Activated CD4-positive, alpha-beta T cell treated with anti-CD3 and anti-CD28 coated beads, Interleukin-2, amount 50 U/mL, for 48 hours (primary cell): ENCODE data around the gene FALEC.
"Not testable (repeated sequence)": the region's sequence is repeated elsewhere in the genome, so short reads cannot be mapped to it uniquely, and the experiment has no call there.

ENCODE experiments used
- DNase-seq, 2 experiments: peaks; one replicate each; pipeline ENCODE4 v3.0.0-alpha.2; 2020

FALEC gene

DNA sequence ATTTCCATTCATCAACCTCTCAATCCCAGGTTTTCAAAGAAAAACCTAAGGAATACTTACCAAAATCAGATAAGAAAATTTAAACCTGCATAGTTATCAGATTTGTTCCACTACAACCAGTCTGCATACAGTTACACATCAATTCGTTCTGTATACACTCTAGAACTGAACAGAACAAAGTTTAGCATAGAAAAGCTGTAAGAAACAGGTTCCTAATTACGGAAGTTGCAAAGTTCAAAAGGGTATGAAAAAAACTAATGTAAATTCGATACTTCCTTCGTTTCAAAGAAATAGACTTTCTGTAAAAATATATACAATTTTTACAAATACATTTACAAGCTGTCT, 60.8 kb downstream of the FALEC start:
- DNase-seq = no peak

- DNase-seq = no peak
These were observed 61.4 kb downstream of the FALEC start for GRCh38 chr1:150576794-150577556.

DNA sequence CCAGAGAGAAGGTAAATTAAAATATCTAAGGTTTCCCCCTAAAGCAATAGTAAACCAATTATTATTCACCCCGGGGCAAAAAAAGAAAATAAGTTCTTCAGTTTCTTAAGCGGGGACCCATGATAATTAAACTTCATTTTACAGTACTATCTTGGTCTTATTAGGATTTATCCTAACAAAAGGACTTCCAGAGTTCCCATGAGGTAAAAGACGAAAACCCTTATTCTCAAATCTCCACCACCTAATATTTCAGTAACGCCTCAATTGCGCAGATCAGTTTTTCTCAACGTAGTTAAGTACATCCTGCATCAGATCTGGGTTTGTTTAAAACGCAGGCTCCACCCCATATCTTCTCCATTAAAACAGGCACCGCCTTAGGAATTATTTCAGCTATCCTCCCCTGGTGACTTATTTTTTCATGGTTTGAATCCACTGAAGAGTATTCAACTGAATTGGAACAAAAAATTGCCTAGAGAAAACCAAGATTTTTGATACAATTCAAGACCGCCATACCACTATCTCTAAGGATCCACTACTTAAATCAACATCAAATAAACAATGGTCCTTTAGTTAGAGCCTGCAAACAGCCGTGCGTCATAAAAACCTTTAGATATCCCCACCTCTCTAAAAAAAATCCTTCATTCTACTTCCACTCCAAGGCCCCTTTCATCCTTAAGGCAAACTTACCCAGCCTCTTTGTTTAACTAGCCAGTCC, 62.2 kb downstream of the FALEC start:
- DNase-seq = no peak

DNA sequence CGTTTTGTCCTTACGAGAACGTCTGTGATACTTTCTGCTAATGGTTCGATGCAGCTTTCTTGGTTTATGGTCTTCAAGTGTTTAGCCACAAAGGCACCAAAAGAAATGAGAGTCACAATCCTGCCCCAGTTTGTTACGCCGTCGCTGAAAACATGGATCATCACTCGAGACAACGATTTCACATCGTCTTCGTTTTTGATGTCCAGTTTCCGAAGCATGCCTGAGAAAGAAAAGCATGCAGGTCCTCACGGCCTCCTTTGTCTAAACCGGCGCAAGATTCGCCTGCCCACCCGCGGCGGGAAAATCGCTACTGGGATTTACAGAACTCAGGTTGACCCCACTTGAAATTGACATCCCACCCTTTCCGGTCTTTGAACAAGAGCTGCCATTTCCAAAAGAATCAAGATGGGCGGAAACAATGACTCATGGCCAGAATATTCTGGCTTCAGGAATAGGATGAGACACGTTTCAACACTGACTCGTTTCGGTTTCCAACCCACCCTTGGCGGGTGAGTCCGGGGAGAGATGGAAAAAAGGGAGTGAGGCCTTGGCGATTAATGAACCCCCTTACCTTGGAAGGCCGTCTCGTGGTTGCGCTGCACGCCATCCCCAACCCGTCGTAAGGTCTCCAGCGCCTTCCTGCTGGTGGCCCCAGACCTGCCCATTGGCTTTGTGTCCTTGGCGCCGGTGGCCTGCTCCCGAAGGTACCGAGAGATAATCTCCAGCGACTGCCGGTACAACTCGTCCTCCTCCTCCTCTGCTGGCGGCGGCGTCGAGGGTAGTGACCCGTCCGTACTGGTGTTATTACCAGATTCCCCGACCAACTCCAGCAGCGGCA, 62.9 kb downstream of the FALEC start:
- DNase-seq = peak; percentile 56 to 71

- peak; percentile 84 to 87 for DNase-seq
These were observed 63.8 kb downstream of the FALEC start, which contains the start of gene MCL1 for GRCh38 chr1:150579110-150579944. Gene MCL1, minus strand, starts transcription at chr1:150579610. Its CDS starts 80 bp downstream, at chr1:150579530.

DNA sequence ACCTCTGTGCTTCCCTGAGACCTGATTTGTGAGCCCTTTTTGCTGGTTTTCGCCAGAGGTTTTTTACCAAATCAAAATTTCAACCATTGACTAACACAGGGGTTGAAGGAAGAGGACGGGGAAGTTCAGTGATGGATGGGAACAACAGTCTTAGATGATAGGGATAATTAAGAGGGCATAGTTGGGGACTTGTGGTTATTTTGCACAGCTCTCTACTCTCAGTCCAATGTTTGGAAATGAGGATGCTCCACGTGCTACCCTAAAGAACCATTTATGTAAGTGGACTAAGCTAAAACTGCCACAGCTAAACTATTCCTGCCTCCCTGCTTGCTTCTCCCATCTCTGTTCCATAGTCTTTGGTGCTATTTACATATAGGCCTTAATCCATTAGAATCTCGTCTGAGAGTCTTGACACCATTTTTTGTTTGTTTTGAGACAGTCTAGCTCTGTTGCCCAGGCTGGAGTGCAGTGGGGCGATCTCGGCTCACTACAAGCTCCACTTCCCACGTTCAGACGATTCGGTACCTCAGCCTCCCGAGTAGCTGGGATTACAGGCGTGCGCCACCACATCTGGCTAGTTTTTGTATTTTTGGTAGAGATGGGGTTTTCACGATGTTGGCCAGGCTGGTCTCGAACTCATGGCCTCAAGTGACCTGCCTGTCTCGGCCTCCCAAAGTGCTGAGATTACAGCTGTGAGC, 64.5 kb downstream of the FALEC start:
- no peak for DNase-seq

DNA sequence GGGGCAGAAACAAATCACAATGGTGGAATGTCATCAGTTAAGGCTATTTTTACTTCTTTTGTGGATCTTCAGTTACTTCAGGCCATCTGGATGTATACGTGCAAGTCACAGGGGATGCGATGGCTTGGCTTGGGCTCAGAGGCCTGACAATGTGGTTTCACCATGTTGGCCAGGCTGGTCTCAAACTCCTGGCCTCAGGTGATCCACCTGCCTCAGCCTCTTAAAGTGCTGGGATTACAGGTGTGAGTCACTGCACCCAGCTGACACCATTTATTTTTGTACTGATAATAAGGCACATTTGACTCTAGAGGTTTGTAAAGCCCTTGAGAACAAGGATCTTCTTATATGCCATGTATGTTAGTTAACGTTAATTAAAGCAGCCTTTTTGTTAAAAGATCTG, 65.4 kb downstream of the FALEC start:
- DNase-seq = not testable (repeated sequence)

DNA sequence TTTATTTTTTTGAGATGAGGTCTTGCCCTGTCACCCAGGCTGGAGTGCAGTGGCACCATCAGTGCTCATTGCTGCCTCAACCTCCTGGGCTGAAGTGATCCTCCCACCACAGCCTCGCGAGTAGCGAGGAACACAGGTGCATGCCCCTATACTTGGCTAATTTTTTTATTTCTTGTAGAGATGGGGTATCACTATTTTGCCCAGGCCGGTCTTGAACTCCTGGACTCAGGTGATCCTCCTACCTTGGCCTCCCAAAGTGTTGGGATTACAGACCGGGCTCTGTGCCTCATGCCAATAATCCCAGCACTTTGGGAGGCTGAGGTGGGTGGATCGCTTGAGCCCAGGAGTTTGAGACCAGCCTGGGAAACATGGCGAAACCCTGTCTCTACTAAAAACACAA, 65.9 kb downstream of the FALEC start:
- not testable (repeated sequence) for DNase-seq

GRCh38 chr1:150581962-150582361, 66.4 kb downstream of the FALEC start:
- DNase-seq = not testable (repeated sequence)

DNA sequence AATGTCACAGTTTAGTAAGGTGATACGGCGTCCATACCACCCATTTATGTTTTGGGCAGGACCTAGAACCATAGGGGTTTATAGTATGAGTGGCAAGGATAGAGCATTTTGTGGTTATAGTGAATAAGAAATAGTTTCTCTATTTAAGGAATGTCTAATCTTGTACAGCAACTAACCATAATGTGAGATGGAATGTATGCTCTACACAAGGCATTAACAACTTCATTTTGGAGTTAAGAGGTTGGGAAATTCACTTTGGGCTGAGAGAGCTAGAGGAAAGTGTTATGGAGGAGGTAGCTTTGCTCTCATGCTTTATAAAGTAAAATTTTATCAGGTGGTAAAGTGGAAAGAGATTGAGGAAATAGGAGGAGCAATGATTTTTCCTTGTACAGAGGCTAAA, 66.8 kb downstream of the FALEC start:
- no peak for DNase-seq
